Loucy (cell line): ENCODE results near the gene ZNF407.

Source experiments
- H2AFZ ChIP-seq: fragments of 200-600 bp; sonication (generic); 2 replicates; pipeline ENCODE4 v1.6.0; 2016; ENCODE audit warnings: antibody characterized with exemption, mild to moderate bottlenecking, low read length, moderate library complexity
- H3F3A ChIP-seq: fragments of 200-600 bp; 2 replicates; pipeline ENCODE4 v1.6.0; 2016; ENCODE audit warnings: antibody characterized with exemption, low read depth, mild to moderate bottlenecking
- H3K27me3 ChIP-seq: fragments of 200-600 bp; sonication (generic); 2 replicates; pipeline ENCODE4 v1.6.1; 2014; ENCODE audit warnings: low read length, mild to moderate bottlenecking; ENCODE audit not compliant: insufficient read depth, poor library complexity, severe bottlenecking
- H3K36me3 ChIP-seq: fragments of 200-600 bp; sonication (generic); 2 replicates; pipeline ENCODE4 v1.6.1; 2016; ENCODE audit warnings: low read length; ENCODE audit not compliant: insufficient read depth
- H3K4me1 ChIP-seq: fragments of 200-600 bp; sonication (generic); 2 replicates; pipeline ENCODE4 v1.5.1; 2014; ENCODE audit warnings: low read length, mild to moderate bottlenecking; ENCODE audit not compliant: insufficient read depth, poor library complexity, severe bottlenecking
- H3K4me2 ChIP-seq: fragments of 200-600 bp; sonication (generic); 2 replicates; pipeline ENCODE4 v1.6.0; 2014; ENCODE audit warnings: antibody characterized with exemption, low read length, low read depth, mild to moderate bottlenecking; ENCODE audit not compliant: poor library complexity, severe bottlenecking
- H3K4me3 ChIP-seq: fragments of 200-600 bp; sonication (generic); 2 replicates; pipeline ENCODE4 v1.5.1; 2014; ENCODE audit warnings: low read length, mild to moderate bottlenecking, mixed read lengths; ENCODE audit not compliant: poor library complexity, severe bottlenecking
- H3K79me2 ChIP-seq: fragments of 200-600 bp; sonication (generic); 2 replicates; pipeline ENCODE4 v1.6.1; 2014; ENCODE audit warnings: low read length; ENCODE audit not compliant: insufficient read depth
- H3K9ac ChIP-seq: fragments of 200-600 bp; sonication (generic); 2 replicates; pipeline ENCODE4 v1.6.0; 2014; ENCODE audit warnings: mild to moderate bottlenecking, low read depth, low read length, moderate library complexity; ENCODE audit not compliant: poor library complexity, severe bottlenecking
- H3K9me2 ChIP-seq: fragments of 200-600 bp; sonication (generic); replicated peaks from 2 replicates; pipeline ENCODE4 v1.6.1; 2016; ENCODE audit warnings: low read depth, low read length, mixed read lengths
- H3K9me3 ChIP-seq: fragments of 200-600 bp; sonication (generic); 2 replicates; pipeline ENCODE4 v1.6.1; 2014; ENCODE audit warnings: mild to moderate bottlenecking, antibody characterized with exemption, low read length, low read depth; ENCODE audit not compliant: insufficient read depth
- H4K20me1 ChIP-seq: fragments of 200-600 bp; sonication (generic); 2 replicates; pipeline ENCODE4 v1.6.0; 2014; ENCODE audit warnings: antibody characterized with exemption, low read length, mild to moderate bottlenecking; ENCODE audit not compliant: insufficient read depth, poor library complexity, severe bottlenecking
- EZH2phosphoT487 ChIP-seq: fragments of 200-600 bp; IDR thresholded peaks from 2 replicates; pipeline ENCODE4 v1.6.1; 2018; ENCODE audit warnings: antibody characterized with exemption, mild to moderate bottlenecking, moderate library complexity, borderline replicate concordance
- TF ChIP-seq, protein P1 (sequence below): fragments of 200-600 bp; sonication (generic); conservative IDR thresholded peaks from 2 replicates; pipeline ENCODE4 v1.5.1; 2014; ENCODE audit warnings: mild to moderate bottlenecking, antibody characterized with exemption, low read length

ZNF407 gene

DNA sequence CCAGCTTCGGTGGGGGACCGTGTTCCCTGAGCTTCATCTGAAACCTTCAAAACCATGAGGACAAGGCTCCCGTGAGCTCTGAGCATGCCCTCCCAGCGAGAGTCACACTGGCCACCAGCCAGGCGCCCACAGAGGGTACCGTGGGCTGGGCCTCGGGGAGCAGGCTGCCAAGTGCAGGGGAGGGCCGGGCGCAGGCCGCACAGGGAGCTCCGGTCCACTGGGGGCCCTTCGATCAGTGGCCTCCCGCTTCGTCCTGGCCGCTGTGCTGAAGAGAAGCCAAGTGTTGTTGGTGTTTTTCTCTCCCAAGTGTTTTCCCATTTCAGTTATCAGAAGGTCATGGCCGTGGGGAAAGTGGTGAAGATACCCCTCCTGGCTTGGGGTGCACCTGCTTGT lies 466.8 kb downstream of the ZNF407 start:
- Histone ChIP-seq H3K4me3 (no peak overlapping the region), H3K9me2 (no peaks in the 10 kb centered on the region), H2AFZ (no peak overlapping the region), H3K4me2 (no peak overlapping the region), H3K79me2 (no peaks in the 10 kb centered on the region), H4K20me1 (no peaks in the 10 kb centered on the region), H3K36me3 (no peaks in the 10 kb centered on the region), H3K27me3 (no peaks in the 10 kb centered on the region), H3K9me3 (no peaks in the 10 kb centered on the region), H3F3A (no peaks in the 10 kb centered on the region), H3K9ac (no peak overlapping the region), H3K4me1 (no peaks in the 10 kb centered on the region)
- TF ChIP-seq EZH2phosphoT487 = no peak
- TF ChIP-seq, protein P1, sequence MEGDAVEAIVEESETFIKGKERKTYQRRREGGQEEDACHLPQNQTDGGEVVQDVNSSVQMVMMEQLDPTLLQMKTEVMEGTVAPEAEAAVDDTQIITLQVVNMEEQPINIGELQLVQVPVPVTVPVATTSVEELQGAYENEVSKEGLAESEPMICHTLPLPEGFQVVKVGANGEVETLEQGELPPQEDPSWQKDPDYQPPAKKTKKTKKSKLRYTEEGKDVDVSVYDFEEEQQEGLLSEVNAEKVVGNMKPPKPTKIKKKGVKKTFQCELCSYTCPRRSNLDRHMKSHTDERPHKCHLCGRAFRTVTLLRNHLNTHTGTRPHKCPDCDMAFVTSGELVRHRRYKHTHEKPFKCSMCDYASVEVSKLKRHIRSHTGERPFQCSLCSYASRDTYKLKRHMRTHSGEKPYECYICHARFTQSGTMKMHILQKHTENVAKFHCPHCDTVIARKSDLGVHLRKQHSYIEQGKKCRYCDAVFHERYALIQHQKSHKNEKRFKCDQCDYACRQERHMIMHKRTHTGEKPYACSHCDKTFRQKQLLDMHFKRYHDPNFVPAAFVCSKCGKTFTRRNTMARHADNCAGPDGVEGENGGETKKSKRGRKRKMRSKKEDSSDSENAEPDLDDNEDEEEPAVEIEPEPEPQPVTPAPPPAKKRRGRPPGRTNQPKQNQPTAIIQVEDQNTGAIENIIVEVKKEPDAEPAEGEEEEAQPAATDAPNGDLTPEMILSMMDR = no peak

DNA sequence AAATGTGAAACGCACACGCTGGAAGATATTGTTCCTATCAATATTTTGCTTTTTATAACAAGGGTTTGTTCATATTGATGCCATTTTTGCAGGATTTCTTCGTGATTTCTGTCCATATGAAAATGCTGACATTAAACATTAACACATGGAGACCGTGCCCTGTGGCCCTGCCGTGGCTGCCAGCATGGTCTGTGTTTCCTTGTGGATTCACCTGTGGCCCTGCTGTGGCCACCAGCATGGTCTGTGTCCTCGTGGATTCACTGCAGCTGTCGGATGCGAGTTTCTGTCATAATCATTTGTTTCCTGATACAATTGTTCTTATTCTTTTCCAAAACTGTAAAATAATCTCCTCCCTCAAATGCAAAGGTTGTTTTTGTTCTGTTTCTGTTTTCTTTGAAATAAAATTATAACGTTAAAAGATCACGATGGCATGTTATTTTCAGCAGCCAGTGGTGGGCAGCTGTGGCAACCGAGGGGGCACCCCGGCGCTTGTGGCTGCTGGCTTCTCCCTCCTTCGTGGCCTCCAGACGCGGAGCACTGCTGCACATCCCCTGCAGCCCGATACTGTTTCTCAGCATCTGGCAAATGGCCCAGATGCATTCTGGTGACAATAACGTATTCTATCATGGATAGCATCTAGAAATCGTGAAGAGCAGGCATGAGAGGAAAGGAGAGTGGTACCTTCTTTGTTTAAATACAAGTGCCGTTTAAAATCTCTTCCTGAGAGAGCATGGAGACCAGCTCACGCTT lies 467.8 kb downstream of the ZNF407 start:
- no peak overlapping the region for H3K4me3 ChIP-seq
- H3K9ac ChIP-seq = no peak overlapping the region
- no peaks in the 10 kb centered on the region for H3K36me3 ChIP-seq
- H3K79me2 ChIP-seq = no peaks in the 10 kb centered on the region
- no peak overlapping the region for H3K4me2 ChIP-seq
- H2AFZ ChIP-seq = no peak overlapping the region
- H3K27me3 ChIP-seq = no peaks in the 10 kb centered on the region
- H3K9me3 ChIP-seq = no peaks in the 10 kb centered on the region
- no peaks in the 10 kb centered on the region for H3K9me2 ChIP-seq
- H3K4me1 ChIP-seq = peaks cover 6% of the 10 kb centered on the region
- no peaks in the 10 kb centered on the region for H3F3A ChIP-seq
- H4K20me1 ChIP-seq = no peaks in the 10 kb centered on the region
- no peak for TF ChIP-seq EZH2phosphoT487
- TF ChIP-seq, protein P1 = no peak

DNA sequence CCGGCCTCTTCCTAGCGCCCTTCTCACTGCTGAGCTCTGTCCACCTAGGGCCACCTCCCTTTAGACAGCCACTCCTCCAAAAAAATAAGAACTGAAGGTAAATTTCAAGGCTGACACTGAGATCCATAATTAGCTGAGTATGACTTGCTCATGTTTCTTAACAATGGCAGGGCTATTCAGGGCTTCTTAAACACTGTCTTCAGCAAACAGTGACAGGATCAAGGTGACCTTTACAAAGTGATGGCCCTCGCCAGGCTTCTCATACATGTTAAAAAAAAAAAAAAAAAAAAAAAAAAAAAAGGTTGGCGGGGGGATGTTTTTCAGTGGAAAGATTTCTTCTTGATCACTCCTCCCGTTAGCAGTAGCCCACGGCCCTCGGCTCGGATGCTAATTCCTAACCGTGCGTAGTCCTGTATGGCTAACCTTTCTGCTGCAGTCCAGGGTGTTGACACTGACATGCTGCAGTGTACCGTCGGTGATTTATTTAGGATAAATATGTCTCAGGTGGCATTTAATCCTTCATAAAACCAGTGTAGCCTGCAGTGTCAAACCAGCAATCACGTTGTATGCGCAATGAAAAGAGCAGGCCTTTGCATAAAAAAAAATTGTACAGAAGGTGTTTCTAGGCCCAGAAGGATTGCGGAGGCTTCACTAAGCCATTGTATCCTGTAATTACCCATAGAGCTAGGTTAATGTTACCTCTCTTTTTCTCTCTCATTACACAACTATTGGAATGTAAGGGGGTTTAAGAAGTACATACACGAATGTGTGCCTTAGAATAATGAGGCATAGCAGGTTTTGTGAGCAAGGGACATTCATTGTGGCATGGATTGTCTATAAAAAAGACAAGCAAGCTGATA lies 468.6 kb downstream of the ZNF407 start:
- Histone ChIP-seq H3K9me2 (no peaks in the 10 kb centered on the region), H3K4me1 (peaks cover 14% of the 10 kb centered on the region), H3K9ac (no peak overlapping the region), H3K79me2 (no peaks in the 10 kb centered on the region), H3K36me3 (no peaks in the 10 kb centered on the region), H3K4me2 (no peak overlapping the region), H3F3A (no peaks in the 10 kb centered on the region), H4K20me1 (no peaks in the 10 kb centered on the region), H3K27me3 (no peaks in the 10 kb centered on the region), H2AFZ (no peak overlapping the region), H3K9me3 (no peaks in the 10 kb centered on the region), H3K4me3 (no peak overlapping the region)
- no peak for TF ChIP-seq EZH2phosphoT487
- TF ChIP-seq, protein P1 = no peak
